GM19238 (cell line): ENCODE data around the gene RNF220.
"Not testable (repeated sequence)": the region's sequence is repeated elsewhere in the genome, so short reads cannot be mapped to it uniquely, and the experiment has no call there.

Experiments
- DNase-seq: peaks from one replicate; pipeline ENCODE4 v3.0.0; 2011; ENCODE audit warnings: low spot score; ENCODE audit not compliant: insufficient read length

Gene RNF220

DNA sequence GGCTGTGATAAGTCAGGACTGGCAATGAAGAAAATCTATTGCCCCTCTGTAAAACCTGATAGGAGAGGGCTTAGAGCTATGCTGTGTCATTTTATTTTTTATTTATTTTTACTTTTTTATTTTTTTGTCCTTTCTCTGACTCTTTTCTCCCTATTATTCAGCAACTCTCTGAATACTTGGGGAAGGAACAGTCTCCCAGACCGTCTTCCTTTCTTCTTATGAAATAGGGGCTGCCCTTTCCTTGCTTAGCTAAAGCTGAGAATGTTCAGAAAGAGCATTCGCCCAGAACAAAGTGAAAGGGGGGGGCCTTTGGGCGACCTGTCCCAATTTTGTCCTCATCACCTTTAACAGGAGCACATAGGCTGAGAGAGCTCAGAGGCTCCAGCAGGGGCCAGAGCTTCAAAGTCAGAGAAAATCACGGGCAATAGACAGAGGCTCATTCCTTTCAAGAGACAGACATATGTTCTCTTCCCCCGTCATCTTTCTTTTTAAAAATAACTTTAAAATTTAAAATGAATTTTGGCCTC lies 80.9 kb downstream of the RNF220 start:
- no peak for DNase-seq

DNA sequence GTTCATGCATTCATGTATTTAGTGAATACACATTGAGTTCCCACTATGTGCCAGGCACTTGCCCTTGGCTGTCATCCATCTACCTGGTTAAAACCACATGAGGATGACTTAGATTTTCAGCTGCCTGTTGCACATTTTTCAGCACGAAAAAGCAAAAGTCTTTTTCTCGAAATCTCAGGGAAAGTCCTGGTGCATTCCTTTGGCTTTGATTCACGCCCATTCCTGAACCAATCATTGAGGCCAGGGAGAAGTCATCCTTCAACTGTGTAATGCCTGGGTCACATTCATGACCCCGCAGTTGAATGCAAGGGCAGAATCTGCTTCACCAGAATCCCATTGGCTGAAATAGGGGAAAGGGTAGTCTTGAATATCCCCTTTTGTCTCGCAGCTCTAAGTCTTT lies 84.4 kb downstream of the RNF220 start:
- DNase-seq, result no peak

DNA sequence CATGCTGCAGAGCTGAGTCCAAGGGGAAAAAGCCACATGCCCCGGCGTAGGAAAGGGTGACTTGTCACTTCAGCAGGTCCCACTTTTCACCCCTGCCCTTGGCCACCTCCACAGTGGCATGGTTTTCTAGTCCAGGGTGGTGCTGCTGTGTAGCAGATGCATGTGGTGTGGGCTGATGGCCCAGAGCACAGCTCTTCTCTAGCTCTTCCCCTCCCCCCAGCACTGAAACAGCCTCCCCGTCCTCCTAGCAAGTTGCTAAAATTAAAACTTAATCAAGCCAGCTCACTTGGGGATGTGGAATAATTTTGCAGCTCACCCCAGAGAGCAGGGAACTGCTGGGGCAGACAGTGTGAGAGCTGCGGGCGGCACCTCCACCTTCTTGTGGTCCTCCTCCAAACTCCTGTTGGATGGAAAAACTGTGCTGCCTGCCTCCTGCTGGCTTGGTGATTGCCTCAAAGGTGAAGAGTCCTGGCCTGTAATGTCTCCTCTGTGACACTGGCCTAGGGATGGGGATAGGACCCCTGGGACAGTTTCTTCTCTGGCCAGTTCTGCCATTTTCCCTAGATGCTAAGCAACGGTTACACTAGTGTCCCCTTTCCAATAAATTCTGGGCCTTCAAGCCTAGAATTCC lies 91.6 kb downstream of the RNF220 start:
- DNase-seq, result no peak

DNA sequence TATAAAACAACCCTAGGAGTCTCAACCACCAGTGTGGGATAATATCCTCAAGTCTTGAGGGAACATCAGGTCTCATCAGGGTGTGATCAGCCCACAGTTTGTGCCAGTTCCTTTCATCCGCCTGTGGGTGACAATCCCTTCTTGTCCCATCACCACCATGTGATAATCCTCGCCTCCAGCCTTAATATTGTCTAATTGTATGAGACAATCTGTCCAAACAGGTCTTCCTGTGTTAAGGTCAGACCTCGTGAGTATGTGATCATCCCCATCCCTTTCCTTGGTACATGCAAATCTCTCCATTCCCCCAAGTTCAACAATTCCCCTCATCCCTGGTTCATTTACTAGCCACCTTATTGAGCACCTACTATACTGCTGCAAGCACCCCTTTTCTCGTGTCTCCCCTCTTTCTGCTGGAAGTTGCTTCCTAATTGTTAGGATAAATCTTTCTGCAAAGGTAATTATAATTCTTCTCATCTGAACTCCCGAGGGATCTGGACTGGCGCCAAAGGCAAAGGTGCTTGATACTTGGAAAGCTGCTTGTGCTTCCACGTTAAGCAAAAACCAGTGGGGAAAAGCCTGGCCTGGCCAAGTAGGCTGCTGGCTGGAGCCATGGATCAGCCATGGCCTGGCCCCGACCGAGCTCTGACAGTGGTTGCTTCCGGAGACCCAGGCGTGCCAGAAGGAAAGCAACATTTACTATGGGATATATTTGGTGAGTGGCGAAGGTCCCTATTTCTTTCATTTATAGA lies 92.5 kb downstream of the RNF220 start:
- DNase-seq, result no peak

GRCh38 chr1:44499306-44499705 lies 94.3 kb downstream of the RNF220 start:
- DNase-seq, result no peak

GRCh38 chr1:44500181-44501046 lies 95.4 kb downstream of the RNF220 start:
- DNase-seq, result no peak

DNA sequence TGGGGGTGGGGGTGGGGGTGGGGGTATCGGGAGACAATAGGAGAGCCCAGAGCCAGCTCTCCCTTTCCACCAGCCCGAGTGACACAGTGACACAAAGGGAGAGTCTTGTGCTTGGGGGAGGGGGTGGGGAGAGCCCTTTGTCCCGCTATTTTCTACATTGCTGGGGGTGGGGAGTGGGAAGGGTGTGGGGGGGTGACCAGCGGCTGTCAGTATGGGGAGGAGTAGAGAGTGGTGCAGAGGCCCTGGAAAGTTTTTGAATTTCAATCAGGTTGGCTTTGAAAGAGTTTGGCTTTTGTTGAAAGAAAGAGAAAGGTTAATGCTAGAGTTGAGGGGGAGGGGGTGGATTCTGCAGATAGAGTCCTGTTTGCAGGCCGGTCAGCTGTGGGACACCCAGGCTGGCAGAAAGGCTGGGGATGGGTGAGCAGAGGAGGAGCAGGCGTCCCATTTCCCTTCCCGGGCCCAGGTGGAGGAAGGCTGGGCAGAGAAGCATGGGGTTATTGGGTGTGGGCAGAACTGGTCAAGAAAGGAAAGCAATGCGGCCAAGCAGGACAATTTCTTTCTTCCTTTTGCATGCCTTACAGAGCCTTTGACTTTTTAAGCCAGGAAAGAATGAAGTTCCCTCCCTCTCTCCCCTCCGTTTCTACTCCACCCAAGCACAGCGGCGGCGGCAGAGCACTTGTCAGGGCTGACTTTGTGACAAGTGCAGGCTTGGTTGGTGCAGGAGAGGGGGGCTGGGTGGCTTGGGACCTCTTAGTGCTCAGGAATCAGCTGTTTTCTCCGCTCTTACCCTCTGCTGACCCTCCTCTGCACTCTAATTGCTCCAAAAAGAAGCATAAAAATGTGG lies 96.2 kb downstream of the RNF220 start:
- DNase-seq, result no peak

GRCh38 chr1:44502823-44503222 lies 97.8 kb downstream of the RNF220 start:
- not testable (repeated sequence) for DNase-seq

DNA sequence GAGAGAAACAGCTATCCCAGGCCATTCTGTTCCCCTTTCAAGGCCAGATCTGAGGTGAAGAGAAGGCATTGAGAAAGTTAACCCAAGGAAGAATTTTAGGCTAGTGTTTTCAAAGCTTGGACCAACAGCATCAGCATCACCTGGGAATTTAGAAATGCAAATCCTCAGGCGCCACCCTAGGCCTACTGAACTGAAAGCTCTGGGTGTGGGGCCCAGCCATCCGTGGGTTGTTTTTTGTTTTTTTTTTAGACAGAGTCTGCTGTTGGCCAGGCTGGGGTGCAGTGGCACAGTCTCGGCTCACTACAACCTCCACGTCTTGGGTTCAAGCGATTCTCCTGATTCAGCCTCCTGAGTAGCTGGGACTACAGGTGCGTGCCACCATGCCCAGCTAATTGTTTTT lies 98.6 kb downstream of the RNF220 start:
- no peak for DNase-seq

- DNase-seq, result no peak
These were observed 100.3 kb downstream of the RNF220 start for GRCh38 chr1:44505210-44505993.

DNA sequence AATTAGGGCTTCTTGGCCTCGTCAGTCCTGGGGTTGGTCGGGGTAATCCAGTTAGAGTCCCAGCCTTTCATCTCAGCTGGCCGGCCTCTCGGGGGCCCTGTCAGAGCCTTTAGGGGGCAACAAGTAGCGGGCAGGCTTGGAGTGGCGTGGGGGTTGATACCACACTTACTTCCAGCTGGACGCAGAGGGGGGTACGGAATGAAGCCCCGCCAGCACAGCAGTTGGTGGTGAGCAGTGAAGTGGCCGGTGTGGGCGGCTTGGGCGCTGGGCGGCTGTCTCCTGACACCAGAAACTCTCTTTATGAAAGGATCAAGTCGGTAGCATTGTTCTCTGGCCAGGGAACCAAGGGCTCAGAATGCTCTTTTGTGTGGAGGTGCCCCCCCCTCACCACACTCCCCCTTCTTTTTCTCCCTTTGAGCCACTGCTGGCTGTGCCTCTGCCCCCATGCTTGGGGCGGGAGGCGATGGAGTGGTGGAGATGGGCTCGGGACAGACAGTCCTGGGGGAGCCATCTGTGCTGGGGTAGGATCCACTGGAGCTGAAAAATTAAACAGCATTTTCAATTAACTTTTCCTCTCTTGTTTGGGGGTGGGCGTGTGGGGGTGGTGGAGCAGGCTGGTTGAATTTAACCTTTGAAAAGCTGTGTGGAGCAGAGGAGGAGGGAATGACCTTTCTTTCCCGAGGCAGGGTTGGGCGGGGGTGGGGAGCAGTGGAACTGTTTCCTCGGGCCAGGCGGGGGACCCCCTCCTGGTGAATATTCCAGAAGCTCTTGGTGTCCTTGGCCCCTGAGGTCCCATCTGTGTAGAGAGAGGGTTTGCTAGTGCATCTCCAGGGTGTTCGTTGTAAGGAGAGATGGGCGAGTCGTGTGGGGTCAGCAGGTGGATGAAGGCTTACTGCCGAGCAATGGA lies 102.7 kb downstream of the RNF220 start:
- no peak for DNase-seq

GRCh38 chr1:44508397-44508745 lies 103.3 kb downstream of the RNF220 start:
- DNase-seq, result no peak

- no peak for DNase-seq
These were observed 106.3 kb downstream of the RNF220 start for GRCh38 chr1:44511363-44511762.

- DNase-seq, result no peak
These were observed 106.7 kb downstream of the RNF220 start for GRCh38 chr1:44511769-44512168.

DNA sequence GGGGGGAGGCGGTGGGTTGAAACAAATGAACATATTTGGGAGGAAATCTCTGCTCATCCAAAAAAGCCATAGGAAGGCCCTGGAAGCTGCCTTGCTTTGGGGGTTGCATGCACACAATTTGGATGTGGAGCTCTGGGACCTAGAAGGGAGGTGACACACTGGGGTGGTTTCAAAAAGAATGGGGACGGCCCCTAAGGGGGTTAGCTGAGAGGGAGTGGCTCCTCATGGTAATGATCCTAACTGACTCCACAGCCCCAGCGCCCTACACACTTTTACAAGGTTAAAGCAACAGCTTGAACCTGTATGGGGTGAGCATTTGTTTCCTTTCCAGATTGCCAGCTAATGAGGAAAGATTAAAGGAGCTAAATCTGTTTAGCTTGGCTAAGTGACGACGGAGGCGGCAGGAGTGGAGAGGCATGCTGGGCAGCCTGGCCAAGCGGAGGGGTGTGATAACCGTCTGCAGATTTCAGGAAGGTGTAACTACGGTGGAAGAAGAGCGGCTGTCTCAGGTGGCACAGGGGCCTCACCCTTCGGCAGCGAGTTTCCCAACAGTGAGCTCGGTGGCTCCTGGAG lies 107.3 kb downstream of the RNF220 start:
- no peak for DNase-seq

DNA sequence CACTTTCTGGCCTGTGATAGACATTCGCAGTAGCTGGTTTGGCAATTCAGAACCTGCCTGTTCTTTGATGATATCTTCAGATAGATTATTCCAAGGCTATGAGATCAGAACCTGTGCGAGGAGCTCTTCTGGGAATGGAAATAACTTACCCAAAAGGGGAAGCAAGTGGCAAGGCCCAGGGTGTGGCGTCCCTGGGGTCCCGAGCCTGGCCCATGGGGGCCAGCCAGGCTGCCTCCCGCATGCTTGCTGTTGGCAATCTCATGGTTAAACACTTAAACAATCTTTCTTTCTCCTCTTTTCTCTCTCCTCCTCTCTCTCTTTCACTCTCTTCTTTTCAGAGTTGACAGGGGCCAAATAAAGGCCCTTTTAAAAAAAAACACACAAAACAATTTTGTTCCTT lies 108.1 kb downstream of the RNF220 start:
- DNase-seq, result no peak

DNA sequence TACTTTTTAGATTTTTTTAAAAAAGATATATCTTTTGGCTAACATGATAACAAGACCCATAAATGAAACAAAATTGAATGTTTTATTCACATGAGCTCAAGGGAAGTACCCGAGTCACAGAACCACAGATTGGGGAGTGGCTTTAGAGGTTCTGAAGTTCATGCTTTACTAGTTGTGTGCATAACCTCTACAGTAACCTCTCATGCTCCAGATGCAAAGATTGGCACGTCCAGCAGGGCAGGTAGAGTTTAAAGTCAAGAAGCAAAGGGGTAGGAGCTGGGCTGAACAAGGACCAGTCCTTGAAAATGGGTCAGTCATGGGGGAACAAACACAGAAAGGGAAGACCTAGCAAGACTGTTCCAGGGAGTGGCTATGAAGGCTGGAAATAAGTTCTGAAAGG lies 109.6 kb downstream of the RNF220 start:
- DNase-seq, result no peak

- no peak for DNase-seq
These were observed 110.4 kb downstream of the RNF220 start for GRCh38 chr1:44515416-44515815.
